GM21367 (cell line): Measurements from ENCODE around the gene SSTR4.
"Not testable (repeated sequence)": the region's sequence is repeated elsewhere in the genome, so short reads cannot be mapped to it uniquely, and the experiment has no call there.

Experiments used
- ATAC-seq: cut with Tn5 transposase; IDR thresholded peaks from one replicate; pipeline ENCODE4 v1.9.1; 2021; ENCODE audit not compliant: unreplicated experiment

SSTR4 gene, protein sequence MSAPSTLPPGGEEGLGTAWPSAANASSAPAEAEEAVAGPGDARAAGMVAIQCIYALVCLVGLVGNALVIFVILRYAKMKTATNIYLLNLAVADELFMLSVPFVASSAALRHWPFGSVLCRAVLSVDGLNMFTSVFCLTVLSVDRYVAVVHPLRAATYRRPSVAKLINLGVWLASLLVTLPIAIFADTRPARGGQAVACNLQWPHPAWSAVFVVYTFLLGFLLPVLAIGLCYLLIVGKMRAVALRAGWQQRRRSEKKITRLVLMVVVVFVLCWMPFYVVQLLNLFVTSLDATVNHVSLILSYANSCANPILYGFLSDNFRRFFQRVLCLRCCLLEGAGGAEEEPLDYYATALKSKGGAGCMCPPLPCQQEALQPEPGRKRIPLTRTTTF

GRCh38 chr20:23034721-23035671 lies at the start of gene SSTR4:
SSTR4 (plus strand) TSS chr20:23035312; CDS start chr20:23035484, 172 bp downstream.
- no peak for ATAC-seq

DNA sequence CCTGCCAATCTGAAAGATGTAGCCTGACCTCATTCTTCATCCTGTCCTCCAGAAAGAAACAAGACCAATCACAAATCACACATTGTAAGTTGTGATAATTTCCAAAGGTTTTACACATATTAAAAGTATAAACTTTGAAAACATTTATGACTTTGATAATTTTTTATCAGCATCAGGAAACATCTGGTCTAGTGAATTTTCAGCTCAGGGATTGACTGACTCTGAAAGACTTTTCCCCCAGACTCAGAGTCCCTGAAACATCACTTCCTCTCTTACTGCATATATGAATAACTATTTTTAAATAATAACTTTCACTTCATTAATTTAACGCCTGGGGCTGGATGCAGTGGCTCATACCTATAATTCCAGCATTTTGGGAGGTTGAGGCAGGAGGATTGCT lies 48.5 kb upstream of the SSTR4 start:
- no peak for ATAC-seq

GRCh38 chr20:22991424-22991823 lies 43.7 kb upstream of the SSTR4 start:
- ATAC-seq, result not testable (repeated sequence)

GRCh38 chr20:22993823-22994222 lies 41.3 kb upstream of the SSTR4 start:
- ATAC-seq, result no peak

DNA sequence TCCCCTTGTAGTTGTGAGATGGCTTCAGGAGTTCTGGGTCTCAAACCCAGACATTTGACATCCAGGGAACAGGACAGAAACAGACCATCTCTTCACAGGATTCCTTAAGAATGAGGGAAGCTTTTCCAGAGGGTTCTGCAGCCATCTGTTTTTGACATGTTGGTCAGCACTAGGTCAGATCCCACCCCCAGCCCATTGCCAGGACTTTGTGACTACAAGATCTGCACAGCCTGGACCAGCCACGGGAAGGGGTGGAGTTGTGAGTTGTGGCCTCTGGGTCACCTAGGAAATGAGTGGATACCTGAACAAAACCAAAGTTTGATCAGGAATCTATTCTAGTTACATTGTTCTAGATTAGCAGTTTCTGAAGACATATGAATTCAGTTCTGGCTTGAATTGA lies 39.2 kb upstream of the SSTR4 start:
- ATAC-seq, result no peak

DNA sequence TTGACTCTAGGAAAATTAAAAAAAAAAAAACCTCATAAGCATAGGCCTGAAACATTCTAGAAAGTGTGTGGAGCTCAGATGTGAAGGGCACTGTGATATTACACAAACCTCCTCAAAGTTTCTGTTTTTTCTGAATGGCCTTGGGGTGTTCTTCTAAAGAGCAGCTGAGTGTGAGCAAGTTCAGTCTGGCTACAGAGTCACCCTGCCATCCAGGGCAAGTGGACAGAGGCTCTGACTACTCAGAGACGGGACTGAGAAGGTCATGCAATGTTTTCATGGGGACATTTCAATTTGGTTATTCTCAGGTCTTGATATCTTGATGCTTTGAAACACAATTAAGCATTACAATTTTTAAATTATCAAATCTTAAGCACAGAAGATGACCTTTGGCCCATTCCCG lies 36.6 kb upstream of the SSTR4 start:
- no peak for ATAC-seq

DNA sequence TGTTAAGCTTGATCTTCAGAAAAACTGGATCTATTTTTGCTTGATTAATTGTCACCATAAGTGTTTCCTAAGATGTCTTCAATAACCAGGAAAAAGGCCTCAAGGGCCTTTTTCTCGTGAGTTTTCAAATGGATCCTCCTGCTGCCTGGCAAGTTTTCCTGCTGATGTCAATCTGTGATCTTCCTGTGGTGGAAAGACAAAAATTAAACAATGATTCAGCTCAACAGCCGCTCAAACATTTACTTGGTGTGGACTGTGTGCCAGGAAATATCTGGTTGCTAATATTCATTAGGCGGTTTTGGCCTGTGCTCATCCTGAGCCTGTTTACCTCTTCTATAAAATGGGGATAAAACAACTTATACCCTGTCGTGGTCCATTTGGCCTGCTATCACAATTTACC lies 35.4 kb upstream of the SSTR4 start:
- ATAC-seq, result no peak

- ATAC-seq, result no peak
These were observed 34.7 kb upstream of the SSTR4 start for GRCh38 chr20:23000232-23000947.

- no peak for ATAC-seq
These were observed 32.8 kb upstream of the SSTR4 start for GRCh38 chr20:23002276-23002675.

DNA sequence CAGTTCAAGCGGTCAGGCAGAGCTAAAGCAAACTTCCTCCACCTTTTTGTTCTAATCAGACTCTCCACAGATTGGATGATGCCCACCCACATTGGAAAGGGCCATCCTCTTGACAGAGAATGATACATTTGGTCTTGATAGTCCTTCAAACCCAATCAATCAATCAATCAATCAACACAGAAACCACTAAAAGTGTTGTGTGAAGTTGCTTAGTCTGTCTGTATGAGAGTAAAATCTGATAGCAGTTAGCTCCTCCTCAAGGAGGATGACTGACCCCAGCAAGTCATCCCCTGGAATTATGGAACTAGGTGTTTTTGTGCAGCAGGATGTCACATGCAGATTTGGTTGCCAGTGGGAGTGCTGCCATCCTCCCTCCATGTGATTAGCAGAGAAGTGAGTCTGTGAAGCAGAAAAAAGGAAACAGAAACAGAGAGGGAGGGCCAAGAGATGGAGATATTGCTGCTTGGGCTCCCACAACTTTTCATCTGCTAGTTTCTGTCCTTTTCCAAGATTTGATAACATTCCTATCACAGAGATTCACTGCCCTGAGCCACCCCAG lies 32.0 kb upstream of the SSTR4 start:
- ATAC-seq, result no peak

DNA sequence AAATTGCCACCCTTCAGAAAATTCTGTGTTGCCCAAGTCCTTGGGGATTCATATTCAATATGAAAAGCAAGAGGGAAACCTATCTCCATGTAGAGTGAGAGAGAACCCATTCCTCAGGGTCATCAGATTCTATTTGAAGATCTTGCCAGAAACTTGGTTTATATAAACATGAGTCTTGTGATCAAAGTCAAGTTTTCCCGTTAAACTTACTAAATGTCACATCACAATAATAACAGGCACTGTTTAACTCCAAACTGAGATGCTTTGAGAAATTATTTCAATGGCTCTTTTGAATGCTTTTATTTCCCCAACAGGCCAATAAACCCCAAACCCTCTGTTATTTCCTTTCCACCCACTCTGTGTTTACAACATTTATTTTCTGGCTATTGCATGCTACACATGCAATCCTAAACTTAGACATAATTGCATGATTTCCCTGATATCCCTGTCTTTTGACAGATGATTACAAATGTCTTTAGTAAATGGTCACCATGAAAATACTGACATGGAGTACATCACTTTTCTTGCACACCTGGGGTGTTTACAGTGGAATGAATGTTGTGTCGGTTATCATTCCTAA lies 31.1 kb upstream of the SSTR4 start:
- no peak for ATAC-seq

GRCh38 chr20:23005776-23006175 lies 29.3 kb upstream of the SSTR4 start:
- ATAC-seq, result no peak

DNA sequence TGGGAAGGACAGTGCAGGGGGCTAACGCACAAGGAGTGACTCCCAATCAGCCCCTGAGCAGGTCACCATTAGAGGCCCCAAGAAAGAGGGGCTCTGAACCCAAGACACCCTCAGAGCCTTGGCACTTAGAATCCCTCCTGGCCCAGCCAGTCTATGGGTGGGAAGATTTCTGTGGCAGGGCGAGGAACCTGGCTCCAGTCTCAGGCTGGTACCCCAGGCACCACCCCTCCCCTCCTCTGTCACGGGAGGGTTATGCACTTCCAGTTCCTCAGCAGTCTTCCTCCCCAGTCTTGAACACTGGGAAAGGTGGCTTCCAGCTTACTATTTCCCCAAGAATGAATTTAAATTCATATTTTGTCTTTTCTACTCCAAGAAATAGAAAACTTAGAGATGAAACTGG lies 27.6 kb upstream of the SSTR4 start:
- ATAC-seq, result no peak

- no peak for ATAC-seq
These were observed 27.0 kb upstream of the SSTR4 start for GRCh38 chr20:23007886-23008655.

GRCh38 chr20:23008667-23009066 lies 26.4 kb upstream of the SSTR4 start:
- no peak for ATAC-seq

DNA sequence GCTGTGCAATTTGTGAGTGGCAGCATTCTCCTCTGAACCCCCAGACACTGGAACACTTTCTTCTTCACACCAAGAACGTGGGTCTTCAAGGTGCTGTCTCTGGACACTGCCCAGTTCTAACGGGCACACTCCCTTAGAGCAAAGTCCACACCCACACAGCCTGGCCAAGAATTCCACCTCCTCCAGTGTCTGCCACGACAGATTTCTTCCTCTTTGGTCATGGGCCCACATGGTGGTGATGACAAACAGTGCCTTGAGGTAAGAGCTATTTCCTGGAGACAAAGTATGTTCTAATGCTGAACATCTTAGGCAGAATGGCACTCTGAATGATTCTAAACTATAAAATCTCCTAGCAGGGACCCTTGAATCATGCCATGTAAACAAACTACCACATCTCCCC lies 25.5 kb upstream of the SSTR4 start:
- ATAC-seq, result no peak

- ATAC-seq, result no peak
These were observed 25.0 kb upstream of the SSTR4 start for GRCh38 chr20:23010096-23010495.

- no peak for ATAC-seq
These were observed 23.9 kb upstream of the SSTR4 start for GRCh38 chr20:23011008-23011721.

GRCh38 chr20:23013429-23013828 lies 21.7 kb upstream of the SSTR4 start:
- ATAC-seq, result no peak
